ENCODE measurements around the gene MPPED1.

DNA sequence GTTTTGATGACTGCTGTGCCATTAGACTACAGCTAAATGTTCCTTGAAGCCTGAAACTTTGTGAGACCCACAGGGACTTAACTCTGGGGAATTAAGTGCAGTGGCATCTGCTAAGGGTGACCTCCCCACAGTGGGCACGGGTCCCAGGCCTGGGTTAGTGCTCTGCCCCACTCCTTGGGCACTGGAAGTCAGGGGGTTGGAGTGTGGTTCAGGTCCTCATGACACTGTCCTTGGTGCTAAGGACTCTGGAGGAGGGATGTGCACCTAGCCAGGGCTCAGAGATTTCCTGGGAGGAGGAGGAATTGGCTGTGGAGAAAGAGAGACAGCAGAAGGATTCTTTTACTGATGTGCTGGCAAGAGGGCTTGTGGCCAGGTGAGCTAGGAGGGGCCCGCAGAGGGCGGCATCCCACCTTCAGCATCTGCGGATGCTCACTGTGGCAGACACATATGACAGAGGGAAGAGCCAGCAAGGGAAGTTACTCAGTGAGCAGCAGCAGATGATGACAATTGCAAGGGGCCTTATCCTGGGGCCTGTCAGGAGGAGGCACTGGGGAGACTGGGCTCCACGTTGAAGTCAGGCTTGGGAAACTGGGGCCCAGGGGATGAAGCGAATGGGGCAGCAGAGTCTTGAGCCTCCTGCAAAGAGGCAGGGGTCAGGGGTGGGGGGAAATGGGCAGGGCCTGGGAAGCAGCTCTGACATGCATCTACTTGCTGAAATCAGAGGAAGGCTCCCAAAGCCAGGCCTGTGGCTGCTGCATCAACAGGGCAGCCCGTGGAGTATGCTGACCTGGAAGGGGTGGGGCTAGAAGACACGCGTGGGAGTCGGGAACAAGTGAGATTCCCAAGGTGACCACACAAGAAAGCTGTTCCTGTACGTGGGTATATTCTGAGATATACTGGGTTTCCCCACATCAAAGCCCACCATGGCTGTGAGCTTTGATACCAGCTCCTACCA lies 144.0 kb downstream of the MPPED1 start:
- TF ChIP-seq POLR2AphosphoS5 (IDR thresholded peaks at IDR 0.05; ENCODE audit: borderline replicate concordance, low read depth, low read length) (no peak), FOXP2 (optimal IDR thresholded peaks at IDR 0.05; ENCODE audit: control extremely low read depth, extremely low read length, insufficient read depth) (no peak), EZH2 (IDR thresholded peaks at IDR 0.05) (no peak)
